NCI-H345 (cell line): ENCODE measurements around the gene PXDC1.

Experiments
- DNase-seq: peaks from one replicate; lab custom pipeline; 2025; lab: John Stamatoyannopoulos, UW

The PXDC1 gene

DNA sequence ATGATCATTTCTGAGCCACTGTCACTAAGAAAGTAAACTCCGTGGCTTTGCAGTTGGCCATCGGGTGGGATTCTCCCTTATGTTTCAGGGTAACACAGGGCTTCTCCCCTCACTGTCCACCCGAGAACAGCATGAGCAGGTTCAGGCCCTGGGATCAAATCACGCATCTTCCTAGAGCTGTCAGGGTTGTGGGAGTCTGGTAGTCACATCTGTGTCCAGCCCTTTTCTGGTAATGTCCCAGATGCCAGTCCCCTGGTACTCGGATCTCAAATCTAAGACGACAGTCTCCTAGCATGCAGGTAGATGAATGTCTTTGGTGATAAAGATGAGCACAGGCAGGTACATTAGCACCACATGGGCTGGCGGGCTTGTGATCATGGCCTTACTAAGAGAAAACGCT, 4.8 kb downstream of the PXDC1 start:
- DNase-seq: no peak

DNA sequence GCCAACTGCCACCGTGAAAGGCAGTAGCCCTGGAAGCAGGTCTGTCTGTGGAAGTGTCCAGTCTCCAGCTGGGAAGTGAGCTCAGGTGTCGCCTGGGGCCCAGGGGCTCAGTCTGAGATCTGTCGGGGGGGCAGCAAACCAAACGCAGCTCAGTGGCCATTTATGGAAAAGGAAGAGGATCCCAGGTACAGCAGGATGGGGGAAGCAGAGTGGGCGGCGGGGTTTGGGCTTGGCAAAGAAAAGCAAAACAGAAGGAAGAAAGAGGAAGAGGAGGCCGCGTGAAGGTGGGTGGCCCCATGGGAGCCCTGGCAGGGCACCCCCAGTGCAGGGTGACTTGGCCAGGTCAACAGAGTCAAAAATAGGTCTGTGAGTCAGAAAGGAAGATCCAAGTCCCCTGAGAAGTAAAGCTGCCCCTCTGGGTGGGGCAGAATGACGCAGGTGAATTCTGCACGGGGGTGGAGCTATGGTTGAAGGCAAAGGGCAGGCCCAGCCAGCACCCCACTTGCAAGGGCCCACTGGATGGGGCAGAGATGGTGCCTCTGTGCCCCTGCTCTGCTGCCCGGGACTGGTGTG, 5.3 kb downstream of the PXDC1 start:
- DNase-seq: no peak

DNA sequence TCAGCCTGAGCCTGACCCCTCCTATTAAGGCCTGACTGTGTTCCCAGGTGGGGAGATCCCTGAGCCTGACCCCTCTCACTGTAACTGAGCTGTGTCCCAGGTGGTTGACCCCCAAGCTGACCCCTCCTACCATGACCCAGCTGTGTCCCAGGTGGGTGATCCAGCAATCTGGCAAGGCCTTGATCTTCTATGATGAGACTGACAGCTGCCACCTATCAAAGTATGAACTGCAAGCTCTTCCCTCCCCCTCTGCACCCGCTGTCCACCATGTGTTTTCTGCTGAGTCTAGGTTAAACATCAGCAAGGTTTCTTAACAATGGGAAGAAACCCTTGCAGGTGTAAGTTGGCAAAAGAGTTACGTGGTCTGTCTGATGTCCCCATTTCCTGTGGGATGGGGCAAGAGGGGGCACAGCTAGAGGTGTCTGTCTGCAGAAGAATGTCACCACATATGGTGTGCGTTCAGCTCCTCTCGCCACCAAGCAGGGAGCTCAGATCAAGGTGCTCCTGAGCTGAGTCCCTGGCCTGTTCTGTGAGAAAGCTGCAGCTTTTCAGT, 5.9 kb downstream of the PXDC1 start:
- DNase-seq: no peak

DNA sequence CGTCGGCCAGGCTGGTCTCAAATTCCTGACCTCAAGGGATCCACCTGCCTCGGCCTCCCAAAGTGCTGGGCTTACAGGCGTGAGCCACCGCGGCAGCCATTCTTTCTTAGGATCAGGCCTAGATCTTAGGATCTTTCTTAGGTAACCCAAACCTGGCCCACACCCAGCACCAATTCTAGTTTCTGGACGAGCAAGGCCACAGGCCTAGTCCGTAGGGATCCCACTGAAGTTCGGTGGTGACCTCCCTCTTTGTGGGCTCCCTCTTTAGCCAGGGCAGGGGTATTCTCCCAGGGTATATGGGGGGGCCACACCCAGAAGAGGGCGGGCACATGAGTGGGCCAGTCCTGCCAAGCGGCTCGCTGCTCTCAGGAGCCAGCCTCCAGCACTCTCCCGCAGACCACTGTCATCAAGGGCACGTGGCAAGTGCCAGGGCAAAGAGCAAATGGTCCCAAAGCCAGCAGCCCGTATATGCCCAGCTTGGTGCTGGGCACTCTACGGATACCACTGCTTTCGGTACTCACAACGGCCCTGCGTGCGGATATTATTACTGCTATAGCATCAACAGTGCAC, 6.5 kb downstream of the PXDC1 start:
- DNase-seq: no peak

DNA sequence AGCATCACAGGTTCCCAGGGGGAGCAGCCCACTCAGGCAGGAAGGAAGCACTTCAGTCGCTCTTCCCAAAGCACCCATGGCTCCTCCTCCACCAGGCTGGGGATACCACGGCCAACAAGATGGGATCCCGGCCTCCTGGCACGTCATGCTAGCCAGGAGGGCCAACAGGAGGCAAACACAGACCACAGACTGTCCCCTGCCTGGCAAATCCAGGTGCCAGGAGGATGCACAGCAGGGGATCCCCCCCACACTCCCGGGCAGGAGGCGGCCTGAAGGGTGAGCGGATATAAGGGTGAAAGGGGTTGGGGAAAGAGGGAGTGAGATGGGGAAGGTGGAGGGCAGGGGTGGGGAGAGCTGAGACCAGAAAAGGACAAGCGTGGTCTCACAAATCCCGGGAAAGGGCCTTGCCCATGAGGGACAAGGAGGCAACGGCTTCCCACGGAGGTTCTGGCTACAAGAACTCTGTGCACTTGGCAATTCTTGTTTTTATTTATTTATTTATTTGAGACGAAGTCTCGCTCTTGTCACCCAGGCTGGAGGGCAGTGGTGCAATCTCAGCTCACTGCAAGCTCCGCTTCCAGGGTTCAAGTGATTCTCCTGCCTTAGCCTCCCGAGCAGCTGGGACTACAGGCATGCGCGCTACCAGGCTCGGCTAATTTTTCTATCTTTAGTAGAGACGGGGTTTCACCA, 7.2 kb downstream of the PXDC1 start:
- no peak for DNase-seq

DNA sequence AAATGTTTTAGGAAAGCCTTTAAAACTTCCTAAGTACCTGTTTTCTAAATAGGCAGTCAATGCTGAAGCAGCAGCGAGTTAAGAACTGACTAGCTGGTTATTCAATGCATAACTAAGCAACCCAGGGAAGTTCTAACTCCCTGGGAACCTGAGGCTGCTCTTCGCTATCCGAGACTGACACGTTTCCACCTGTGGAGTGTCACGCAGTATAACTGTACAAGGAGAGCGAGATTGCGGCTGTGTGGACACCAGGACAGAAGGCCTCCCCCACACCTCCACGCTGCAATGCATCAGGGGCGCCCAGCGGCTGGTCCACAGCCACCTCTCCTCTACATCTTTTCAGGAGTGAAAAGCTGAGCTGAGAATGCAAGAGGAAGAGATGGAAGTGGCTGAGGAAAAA, 8.0 kb downstream of the PXDC1 start:
- DNase-seq: no peak

DNA sequence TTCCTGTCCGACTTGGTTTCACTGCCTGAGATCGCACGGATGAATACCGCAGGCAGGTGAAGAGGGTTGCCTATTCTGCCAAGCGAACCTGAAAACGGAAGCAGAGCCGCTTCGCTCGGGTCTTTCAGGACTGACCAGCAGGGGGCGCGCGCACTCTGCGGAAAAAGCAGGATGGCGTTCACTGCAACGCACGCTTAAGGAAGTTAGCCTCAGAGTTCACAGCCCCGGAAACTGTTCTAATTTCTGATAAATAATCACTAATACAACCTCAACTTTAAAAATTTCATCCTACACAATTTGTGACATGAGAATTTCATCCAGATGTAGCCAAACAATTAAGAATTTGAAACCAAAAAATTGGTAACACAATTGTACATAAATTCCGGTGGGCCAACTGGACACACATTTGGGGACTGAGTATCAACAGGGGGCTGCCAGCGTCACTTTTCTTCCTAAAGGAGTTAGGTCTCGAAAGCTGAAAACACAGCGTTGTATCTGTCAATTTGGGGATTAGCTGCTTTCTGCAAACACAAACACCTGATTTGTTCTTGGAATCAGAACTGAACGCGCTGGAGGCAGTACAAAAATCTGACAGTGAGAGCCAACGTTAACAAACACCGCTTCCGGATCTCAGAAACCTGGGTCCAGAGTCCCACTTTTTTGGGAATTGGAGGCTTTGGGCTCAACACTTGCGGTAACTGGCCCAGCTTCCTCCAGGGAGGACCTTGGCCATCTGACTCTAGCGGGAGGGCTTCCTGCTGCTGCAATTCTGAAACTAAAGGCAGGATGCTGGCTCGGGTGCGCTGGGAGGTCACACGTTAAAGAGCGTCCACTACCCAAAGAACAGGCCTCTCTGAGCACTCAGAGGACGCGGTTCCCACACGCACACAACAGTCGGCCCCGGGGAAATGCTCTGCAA, 8.8 kb downstream of the PXDC1 start:
- peak; percentile 52 for DNase-seq

DNA sequence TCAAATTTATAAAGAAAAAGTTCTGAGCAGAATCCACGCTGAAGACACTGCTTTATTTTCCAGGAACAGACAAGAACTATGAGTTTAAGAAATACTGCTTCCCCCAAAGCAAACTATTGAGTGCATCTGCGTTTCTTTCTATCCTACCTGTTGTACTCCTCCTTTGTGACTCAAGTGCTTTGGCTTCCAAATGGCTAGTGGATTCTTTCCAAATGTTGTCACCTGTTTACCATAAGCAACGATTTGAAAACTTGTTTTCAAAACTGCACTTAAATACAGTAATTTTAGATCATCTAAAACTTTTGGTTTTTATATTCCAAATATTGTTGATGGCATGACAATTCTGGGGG, 9.5 kb downstream of the PXDC1 start:
- DNase-seq: no peak

DNA sequence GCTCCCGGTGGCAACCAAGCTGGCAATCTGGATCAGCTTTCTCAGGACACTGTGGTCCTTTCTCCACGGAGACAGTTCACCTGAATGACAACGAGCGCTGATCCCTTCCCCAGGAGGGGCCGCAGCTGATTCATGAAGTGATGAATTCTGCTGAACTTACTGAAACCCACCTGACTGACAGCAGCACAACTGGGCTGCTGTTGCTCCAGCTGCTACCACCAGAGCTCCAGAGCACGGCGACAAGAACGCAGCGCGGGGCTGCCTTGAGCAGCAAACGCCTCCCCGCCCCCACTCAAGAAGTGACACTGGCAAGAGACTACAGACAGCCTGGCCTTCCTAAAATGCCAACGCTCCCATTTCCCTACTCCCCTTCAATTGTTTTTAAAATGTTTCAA, 10.0 kb downstream of the PXDC1 start:
- DNase-seq: no peak

DNA sequence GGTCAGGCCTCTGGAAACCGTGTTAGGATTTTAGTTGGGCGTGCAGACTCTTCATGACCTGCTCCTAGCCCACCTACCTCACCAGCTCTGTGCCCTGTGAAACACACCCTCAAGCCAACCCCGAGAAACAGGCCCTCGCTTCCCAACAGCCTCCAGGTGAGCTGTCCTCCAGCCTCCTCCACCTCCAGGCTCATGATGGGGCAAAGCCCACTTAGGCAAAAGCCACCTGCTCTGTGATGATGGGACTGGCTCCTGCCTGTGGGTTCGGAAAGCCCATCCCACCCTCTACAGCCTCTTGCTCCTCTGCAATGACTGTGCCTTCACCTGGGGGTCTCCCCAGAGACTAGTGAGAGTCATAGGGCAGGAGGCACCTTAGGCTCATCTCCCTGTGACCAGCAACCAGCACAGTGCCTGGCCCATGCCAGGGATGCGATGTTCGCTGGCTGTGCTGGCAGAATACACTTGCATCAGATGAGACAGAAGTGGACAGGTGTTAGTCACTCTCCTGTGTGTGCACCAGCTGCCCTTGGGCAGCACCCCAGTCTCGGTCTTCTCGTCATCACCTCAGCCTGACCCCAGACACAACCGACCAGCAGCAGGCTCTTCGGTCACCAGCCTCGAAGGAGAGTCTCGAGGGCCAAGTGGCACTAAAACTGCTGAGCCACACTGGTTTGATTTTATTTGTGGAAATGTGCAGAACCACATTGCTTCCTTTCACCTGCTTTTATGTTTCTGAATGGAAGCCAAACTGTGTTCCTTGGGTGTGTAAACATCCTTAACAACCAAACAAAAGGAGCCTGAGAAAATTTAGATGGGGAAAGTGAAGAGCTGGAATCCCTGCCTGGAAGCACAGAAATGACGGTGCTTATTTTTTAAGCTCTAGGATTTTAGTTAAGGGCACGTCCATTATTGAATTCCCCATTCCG, 10.7 kb downstream of the PXDC1 start:
- no peak for DNase-seq

DNA sequence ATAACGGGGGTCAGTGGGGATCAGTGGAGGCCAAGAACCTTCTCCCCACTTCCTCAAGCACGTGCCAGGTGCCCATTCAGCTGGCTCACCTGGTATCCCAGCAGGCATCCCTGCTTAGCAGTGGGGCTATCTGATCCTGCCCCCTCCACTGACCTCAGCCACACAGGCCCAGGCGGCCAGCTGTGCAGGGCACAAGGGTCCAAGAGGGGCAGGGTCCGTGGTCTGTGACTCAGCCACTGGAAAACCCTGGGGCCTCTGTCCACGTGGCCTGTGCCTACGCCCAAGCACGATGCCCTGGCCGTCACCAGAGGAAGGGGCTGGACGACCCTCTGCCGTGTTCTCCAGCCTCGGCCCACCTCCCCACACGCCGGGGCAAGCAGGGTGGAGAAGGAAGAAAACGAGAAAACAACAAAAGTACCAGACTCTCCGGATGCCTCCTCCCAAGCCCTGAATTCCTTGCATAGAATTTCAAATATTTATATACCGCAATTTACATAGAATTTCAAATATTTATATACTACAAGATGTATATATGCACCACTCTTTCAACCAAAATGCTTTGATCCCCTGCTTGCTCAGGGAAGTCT, 12.1 kb downstream of the PXDC1 start:
- no peak for DNase-seq

DNA sequence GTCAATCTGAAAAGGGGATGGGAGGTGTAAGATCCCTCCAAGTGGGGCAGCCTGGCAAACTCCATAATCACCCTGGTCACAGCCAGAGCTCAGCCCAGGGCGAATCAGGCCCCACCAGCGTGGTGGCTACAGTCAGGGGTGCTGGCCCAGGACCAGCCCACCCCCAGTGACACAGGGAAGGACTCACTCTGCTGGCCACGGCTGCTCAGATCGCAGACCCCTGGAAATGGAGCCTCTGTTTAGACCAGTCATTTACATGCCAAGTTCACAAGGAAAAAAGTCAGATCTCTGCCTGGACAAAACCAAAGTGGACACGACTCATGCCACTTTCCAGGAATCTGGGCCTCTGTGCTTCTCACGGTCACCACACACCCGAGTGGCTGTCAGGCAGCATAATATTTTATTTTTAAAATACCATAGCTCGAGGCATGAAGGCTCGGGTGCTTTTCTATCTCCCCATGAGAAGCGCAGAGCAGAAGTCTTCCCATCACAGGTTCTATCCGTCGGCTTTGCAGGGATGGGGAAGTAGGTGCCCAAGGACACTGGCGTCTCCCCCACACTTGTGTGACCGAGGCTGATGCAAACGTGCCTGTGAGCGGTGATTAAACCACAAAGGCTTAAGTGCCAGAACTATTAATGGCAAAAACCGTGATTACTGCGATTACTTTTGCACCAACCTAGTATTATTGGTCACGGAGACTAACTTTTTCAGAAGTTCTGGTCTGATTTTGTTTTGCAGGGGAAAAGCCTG, 13.0 kb downstream of the PXDC1 start:
- DNase-seq: no peak

DNA sequence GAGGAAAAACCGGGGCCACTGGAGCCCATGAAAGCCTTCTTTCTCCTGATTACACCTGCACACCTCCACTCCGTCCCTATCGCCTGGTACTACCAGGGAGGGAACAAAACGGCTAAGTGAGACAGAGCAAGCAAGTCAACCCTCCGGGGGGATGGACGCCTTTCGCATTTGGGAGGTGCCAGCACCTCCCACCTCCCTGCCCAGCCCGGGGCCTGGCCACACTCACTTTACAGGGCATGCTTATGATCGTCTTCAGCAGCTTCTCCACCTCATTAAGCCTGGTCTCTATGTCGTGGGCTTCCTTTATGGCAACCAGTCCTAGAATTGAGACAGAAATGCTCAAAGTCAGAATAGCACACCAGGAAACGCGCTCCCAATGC, 13.7 kb downstream of the PXDC1 start:
- DNase-seq: no peak

DNA sequence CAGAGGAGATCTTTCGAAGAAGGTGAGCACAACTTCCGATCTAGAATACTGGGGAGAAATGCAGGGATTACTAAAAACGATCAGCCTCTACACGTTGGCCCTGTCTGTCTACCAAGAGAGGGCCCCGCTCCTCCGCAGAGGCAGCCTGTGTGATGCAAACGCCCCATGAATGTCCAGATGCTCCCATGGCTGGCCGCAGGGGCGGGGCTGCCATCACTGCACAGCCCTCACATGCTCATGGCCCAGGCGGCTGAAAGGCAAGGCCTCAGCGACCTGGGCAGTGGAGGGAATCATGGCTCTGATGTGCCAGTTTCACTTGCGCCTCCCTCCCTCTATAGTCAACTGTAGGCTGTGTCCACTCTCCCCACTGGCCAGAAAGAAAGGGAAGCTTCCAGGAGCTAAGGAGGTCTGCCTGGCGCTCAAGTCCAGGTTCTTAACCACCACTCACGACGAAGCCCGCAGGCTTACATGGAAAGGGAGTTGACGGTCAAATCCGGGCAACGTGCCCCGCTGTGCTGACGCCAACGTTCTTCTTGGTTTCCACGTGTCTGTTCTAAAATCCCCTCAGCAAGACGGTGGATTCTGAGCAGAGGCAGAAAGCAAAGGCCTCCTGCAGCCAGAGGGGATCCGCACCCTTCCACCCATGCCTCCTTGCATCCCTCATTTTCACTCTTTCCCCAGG, 14.2 kb downstream of the PXDC1 start:
- no peak for DNase-seq

DNA sequence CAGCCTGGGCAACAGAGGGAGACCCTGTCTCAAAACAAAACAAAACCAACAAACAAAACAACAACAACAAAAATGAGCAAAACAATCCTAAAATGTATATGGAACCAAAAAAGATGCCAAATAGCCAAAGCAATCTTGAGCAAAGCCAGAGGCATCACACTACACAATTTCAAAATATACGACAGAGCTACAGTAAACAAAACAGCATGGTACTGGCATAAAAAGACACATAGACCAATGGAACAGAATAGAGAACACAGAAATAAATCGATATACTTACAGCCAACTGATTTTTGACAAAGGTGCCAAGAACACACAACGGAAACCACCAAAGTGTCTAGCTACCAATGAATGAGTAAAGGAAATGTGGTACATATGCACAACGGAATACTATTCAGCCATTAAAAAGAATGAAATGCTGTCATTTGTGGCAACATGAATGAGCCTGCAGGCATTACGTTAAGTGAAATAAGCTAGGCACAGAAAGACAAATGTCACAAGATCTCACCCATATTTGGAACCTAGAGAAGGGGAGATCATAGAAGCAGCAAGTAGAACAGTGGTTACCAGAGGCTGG, 16.4 kb downstream of the PXDC1 start:
- no peak for DNase-seq

DNA sequence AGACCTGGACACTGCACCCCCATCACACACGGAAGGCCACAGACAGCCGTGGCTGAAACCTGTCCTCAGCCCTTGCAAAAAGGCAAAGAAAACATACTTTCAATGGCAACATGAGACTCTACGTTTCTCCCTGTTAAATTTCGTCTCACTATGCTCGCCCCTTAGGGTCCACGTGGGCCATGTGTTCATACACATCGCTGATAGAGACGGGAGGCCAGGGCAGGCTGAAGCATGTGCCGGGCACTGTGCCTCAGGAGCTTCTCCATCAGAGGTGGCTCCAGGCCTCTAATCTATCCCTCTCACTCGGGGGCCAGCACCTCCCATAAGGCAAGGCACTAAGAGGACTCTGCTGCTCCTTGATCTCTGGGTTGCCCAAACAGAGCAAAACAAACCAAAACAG, 17.5 kb downstream of the PXDC1 start:
- no peak for DNase-seq

DNA sequence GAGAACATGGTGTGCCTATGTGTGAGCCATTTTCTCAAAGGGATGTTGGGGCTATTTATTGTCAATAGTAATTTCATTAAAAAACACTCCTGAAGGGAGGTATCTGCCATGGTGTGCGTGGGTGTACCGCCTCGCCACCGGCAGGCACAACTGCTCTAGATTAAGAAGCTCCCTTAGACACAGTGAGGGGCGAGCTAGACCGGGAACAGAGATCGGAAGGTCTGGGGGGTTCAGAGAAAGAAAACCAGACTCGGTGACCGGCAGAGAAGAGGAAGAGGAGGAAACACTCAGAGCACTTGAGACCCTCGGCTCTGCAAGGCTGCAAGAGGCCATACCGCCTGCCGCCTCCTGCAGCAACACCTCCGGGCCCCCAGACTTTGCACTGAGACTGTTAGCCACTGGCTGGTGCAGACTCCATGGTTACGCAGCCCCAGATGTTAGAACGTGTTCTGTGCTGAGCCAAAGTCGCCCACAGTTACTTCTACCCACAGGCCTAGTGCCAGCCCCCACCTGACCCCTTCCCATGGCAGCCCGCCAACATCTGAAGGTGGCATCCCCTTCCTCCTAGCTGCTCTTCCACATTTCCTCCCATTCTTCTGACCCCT, 18.1 kb downstream of the PXDC1 start:
- no peak for DNase-seq

DNA sequence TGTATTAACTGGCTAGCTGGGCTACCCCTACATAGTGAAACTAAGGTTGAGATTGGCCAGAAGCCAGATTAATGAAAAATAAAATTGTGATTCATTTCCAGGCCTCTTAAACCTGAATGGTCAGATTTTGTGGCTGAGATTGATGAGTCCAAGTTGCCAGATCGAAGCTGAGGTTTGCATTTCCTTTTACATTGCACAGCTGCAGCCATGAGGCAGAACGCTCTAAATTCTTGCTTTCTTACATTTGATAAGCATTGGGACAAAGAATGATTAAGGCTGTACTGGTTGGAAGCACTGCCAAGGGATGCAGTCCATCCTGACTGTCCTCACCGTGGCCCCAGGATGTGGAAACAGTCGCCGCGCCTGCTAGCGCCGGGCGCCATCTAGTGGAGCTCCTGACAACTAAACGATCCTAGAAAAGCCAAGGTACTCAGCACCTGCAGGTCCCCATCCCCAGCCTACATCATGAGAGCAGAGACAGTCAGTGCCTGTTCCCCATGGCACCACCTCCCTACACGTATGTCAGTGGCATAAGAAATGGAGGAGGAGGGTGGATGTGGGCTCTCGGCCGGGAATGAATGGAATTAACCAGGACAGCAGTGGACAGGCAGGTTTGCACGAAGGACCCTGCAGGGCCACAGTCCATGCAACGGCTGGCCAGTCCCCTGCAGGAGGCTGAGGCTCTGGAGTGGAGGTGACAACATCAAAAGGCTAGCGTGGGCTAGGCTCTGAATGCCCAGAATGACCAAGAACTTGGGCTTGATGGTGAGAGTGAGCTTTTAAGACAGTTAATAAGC, 19.0 kb downstream of the PXDC1 start:
- DNase-seq: peak; percentile 18
